Lung (tissue), 12 donors: ENCODE data around the gene KDM2B. TPM values are rescaled to one million over a fixed set of nuclear protein-coding genes. Genes with fewer than 3 reads are reported as not detected.

Experiments used
- ATAC-seq: fragments of 200-7000 bp; cut with Tn5 transposase; one replicate; pipeline ENCODE4 v1.9.1; 2020; ENCODE audit warnings: moderate number of reproducible peaks; ENCODE audit not compliant: insufficient read depth, low FRiP score
- DNase-seq, 3 donors: peaks; one replicate each; pipeline ENCODE4 v3.0.0-alpha.2; 2013 to 2017
- H3K27ac ChIP-seq, 2 donors: one replicate each; pipeline ENCODE4 v1.5.1; 2013; ENCODE audit warnings: mild to moderate bottlenecking in 2 of 2, moderate library complexity in 2 of 2, control low read depth in 1 of 2, inconsistent platforms in 1 of 2, low read depth in 1 of 2, low read length in 1 of 2
- H3K27me3 ChIP-seq, 3 donors: one replicate each; pipeline ENCODE4 v1.5.1; 2013; ENCODE audit warnings: low read length in 2 of 3; ENCODE audit not compliant: control insufficient read depth in 3 of 3, insufficient read depth in 3 of 3
- H3K36me3 ChIP-seq, 4 donors: one replicate each; pipeline ENCODE4 v1.5.1; 2013; ENCODE audit warnings: low read length in 4 of 4, mild to moderate bottlenecking in 1 of 4, moderate library complexity in 1 of 4; ENCODE audit not compliant: control insufficient read depth in 4 of 4, insufficient read depth in 4 of 4
- H3K4me1 ChIP-seq, 5 donors: one replicate each; pipeline ENCODE4 v1.5.1; 2013; ENCODE audit warnings: low read length in 5 of 5, mild to moderate bottlenecking in 2 of 5, moderate library complexity in 1 of 5; ENCODE audit not compliant: control insufficient read depth in 5 of 5, insufficient read depth in 5 of 5
- H3K4me3 ChIP-seq: one replicate; pipeline ENCODE4 v1.5.1; 2013; ENCODE audit warnings: mild to moderate bottlenecking, control low read depth, moderate library complexity
- H3K9ac ChIP-seq, 2 donors: one replicate each; pipeline ENCODE4 v1.5.1; 2013; ENCODE audit warnings: low read length in 2 of 2, control low read depth in 1 of 2; ENCODE audit not compliant: insufficient read depth in 1 of 2
- H3K9me3 ChIP-seq, 4 donors: one replicate each; pipeline ENCODE4 v1.5.1; 2013; ENCODE audit warnings: low read length in 3 of 4, mild to moderate bottlenecking in 1 of 4, moderate library complexity in 1 of 4; ENCODE audit not compliant: control insufficient read depth in 4 of 4, insufficient read depth in 3 of 4
- WGBS, 2 donors: extraction: QIAGEN DNeasy Blood & Tissue Kit; methylation state at CpG; one replicate each; pipeline ENCODE4 v1.1.7; 2013; 5-methylcytosine and 5-hydroxymethylcytosine counted together
- polyA plus RNA-seq, 2 donors: library from polyadenylated mRNA; stranded (reverse); fragments of 200-250 nt; gene quantifications; one replicate each; pipeline ENCODE4 v1.2.1, GENCODE V29; 2013
- total RNA-seq, 2 donors: library from RNA; depleted of rRNA in 1 of 2; stranded (reverse); fragments of >200 nt in 1 of 2; gene quantifications; one replicate each; pipeline ENCODE4 v1.2.1, GENCODE V29; 2014 to 2021
- TF ChIP-seq, protein P1 (sequence below): IDR thresholded peaks from 2 replicates; pipeline ENCODE4 v1.5.1; 2012; ENCODE audit warnings: mild to moderate bottlenecking; ENCODE audit errors: control extremely low read depth, extremely low read depth
- donor health status: control.
- donor health status: control.
- donor health status: Bipolar disorder and iron deficiency.
- donor health status: healthy.
- donor health status: DM: yes; HTN: yes; CAD: no.

The KDM2B gene
- total and polyA plus RNA-seq, 4 donors = 13.8 to 44.5 (median 24.6) TPM

DNA sequence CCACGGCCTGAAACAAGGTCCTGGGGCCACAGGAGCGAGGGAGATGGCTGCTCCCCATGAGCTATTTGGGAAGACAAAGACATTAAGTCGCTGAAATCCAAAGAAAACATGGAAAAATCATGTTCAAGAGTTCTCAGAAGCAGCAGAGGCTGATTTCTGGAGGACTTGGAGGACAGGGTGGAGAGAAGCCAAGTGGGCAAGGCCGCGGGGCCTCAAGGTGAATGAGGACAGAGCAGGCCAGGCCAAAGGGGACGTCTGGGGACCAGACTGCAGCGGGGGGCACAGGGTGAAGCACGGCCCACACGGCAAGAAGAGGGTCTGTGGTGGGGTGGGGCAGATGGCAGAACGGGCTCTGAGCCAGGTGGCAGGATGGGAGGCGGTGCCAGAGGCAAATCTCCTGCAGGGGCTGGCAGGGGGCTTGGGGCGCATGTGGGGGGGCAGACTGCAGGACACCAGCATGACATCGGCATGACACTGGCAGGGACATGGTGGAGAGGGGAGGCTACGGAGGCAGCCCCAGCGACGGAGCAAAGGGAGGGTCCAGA is 132.0 kb downstream of the KDM2B start:
- peaks cover 0 to 11% (median 0%) of the 10 kb centered on the region in 5 donors for H3K4me1 ChIP-seq
- TF ChIP-seq, protein P1, sequence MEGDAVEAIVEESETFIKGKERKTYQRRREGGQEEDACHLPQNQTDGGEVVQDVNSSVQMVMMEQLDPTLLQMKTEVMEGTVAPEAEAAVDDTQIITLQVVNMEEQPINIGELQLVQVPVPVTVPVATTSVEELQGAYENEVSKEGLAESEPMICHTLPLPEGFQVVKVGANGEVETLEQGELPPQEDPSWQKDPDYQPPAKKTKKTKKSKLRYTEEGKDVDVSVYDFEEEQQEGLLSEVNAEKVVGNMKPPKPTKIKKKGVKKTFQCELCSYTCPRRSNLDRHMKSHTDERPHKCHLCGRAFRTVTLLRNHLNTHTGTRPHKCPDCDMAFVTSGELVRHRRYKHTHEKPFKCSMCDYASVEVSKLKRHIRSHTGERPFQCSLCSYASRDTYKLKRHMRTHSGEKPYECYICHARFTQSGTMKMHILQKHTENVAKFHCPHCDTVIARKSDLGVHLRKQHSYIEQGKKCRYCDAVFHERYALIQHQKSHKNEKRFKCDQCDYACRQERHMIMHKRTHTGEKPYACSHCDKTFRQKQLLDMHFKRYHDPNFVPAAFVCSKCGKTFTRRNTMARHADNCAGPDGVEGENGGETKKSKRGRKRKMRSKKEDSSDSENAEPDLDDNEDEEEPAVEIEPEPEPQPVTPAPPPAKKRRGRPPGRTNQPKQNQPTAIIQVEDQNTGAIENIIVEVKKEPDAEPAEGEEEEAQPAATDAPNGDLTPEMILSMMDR = no peak
- no peak overlapping the region for H3K9ac ChIP-seq
- no peaks in the 10 kb centered on the region for H3K27me3 ChIP-seq
- peaks cover 0 to 22% (median 10%) of the 10 kb centered on the region in 4 donors for H3K36me3 ChIP-seq
- no peak for DNase-seq
- WGBS, 2 donors = 88 to 90% methylated on average over 16 of the region's 16 CpGs
- no peak overlapping the region for H3K4me3 ChIP-seq
- no peaks in the 10 kb centered on the region for H3K9me3 ChIP-seq
- ATAC-seq = no peak
- H3K27ac ChIP-seq = no peak overlapping the region

DNA sequence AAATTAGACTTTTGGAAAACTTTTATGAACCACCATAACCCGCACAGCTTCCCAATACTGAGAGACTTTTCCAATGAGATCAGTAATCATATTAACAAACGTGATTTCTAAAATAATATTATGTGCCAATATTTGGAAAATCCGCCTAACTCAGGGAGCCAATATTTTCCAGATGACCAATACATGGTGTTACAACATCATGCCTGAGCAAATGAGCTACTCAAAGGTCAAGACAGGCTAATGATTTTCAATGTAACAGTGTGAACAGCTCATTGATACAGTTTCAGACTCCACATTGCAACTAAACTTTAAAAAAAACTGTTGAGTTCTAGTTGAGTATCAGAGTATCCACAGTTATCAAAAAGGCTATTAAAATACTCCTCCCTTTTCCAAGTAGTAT is 134.1 kb downstream of the KDM2B start:
- H3K27me3 ChIP-seq = no peaks in the 10 kb centered on the region
- peaks cover 0 to 2% (median 0%) of the 10 kb centered on the region in 5 donors for H3K4me1 ChIP-seq
- DNase-seq (no peak), ATAC-seq (no peak)
- H3K9me3 ChIP-seq = no peaks in the 10 kb centered on the region
- H3K27ac ChIP-seq = no peak overlapping the region
- H3K4me3 ChIP-seq = no peak overlapping the region
- 89 to 91% methylated on average over 3 of the region's 3 CpGs for WGBS, 2 donors
- no peak overlapping the region for H3K9ac ChIP-seq
- peaks cover 0 to 28% (median 11%) of the 10 kb centered on the region in 4 donors for H3K36me3 ChIP-seq
- TF ChIP-seq, protein P1 = no peak

DNA sequence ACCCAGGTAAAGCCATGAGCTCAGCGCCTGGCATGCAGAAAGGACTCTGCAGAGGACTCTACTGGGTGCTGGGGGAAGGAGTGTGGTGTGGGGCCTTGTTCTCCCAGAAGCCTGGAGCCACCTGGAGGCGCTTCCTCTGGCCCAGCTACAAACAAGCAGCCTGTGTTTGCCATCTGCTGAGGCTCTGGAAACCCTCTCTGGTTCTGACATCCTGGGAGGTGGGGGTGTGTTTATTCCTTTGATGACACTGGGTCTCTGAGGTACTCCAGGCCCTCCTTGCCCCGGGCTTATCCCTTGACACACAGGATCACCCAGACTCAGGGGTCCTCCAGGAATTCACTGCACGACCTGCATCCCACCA is 136.0 kb downstream of the KDM2B start:
- Histone ChIP-seq H3K9ac (no peak overlapping the region), H3K4me3 (no peak overlapping the region)
- ATAC-seq = no peak

More for the DNA sequence above, 136.0 kb downstream of the KDM2B start:
- no peak overlapping the region for H3K27ac ChIP-seq
- peaks cover 0 to 43% (median 20%) of the 10 kb centered on the region in 4 donors for H3K36me3 ChIP-seq
- no peaks in the 10 kb centered on the region for H3K9me3 ChIP-seq
- H3K4me1 ChIP-seq = peaks cover 0 to 2% (median 0%) of the 10 kb centered on the region in 5 donors
- no peak for DNase-seq
- TF ChIP-seq, protein P1 = no peak
- no peaks in the 10 kb centered on the region for H3K27me3 ChIP-seq
- 96 to 98% methylated on average over 4 of the region's 4 CpGs for WGBS, 2 donors
